Measurements from ENCODE around the gene SH3BGRL2.

The SH3BGRL2 gene

DNA sequence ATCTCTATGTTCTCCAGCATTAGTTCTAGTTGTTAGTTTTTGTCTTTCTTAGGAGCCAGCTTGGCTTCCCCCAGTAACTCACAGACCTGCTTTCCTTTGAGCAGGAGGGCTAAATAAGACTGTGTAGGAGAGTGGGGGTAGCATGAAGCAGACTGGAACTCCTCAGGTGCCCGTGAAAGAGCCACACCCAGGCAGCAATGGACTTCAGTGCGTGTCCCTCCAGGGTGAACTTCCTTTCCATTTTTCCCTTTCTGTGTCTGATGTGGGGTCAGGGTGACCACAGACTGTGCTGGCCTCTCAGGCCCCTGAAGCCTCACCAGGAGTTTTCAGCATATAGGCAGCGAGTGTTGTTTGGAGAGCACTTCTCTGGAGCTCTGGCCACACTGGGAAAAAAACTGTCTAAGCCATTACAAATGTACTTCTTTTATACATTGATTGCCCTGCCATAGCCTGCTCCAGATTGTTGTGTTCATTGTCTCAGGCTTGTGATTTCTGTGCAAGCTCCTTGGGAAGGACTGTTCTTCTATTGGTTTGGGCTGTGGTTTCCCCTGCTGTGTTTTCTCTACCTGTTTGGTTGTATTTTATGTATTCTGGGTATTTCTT is 55.7 kb downstream of the SH3BGRL2 start:
- DNase-seq (ENCODE audit: low spot score), result no peak
- TF ChIP-seq CTCF (IDR thresholded peaks at IDR 0.05; ENCODE audit: extremely low read depth, missing control alignments), result no peak

GRCh38 chr6:79687759-79688158 is 56.6 kb downstream of the SH3BGRL2 start:
- DNase-seq (ENCODE audit: low spot score), result no peak
- no peak for TF ChIP-seq CTCF (IDR thresholded peaks at IDR 0.05; ENCODE audit: extremely low read depth, missing control alignments)

DNA sequence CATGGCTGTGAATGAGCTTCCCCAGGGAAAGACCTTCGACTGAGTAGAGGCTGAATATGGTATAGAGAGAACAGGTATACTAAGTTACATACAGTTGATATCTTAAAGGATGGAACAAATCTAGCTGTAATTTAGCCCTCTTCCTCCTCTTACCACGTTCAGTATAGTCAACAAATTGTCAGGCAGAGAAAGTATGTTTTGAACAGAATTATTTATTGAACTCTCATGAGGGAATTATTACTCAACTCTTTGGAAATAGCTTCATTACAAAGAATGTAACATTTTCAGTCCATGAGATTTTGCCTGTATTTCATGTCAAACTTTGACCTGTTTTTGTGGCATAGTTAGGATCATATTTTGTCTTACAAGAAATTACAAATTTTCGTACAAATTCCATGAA is 63.0 kb downstream of the SH3BGRL2 start:
- no peak for TF ChIP-seq CTCF (IDR thresholded peaks at IDR 0.05; ENCODE audit: extremely low read depth, missing control alignments)
- no peak for DNase-seq (ENCODE audit: low spot score)

GRCh38 chr6:79694623-79695343 is 63.7 kb downstream of the SH3BGRL2 start:
- no peak for DNase-seq (ENCODE audit: low spot score)
- no peak for TF ChIP-seq CTCF (IDR thresholded peaks at IDR 0.05; ENCODE audit: extremely low read depth, missing control alignments)

- no peak for DNase-seq (ENCODE audit: low spot score)
- TF ChIP-seq CTCF (IDR thresholded peaks at IDR 0.05; ENCODE audit: extremely low read depth, missing control alignments), result no peak
Observed at GRCh38 chr6:79697430-79697829, 66.3 kb downstream of the SH3BGRL2 start.

- no peak for TF ChIP-seq CTCF (IDR thresholded peaks at IDR 0.05; ENCODE audit: extremely low read depth, missing control alignments)
- no peak for DNase-seq (ENCODE audit: low spot score)
Observed at GRCh38 chr6:79699606-79700005, 68.5 kb downstream of the SH3BGRL2 start.

- no peak for DNase-seq (ENCODE audit: low spot score)
- TF ChIP-seq CTCF (IDR thresholded peaks at IDR 0.05; ENCODE audit: extremely low read depth, missing control alignments), result no peak
Observed at GRCh38 chr6:79702691-79703090, 71.6 kb downstream of the SH3BGRL2 start.
